ENCODE data around the gene GABRG3.

DNA sequence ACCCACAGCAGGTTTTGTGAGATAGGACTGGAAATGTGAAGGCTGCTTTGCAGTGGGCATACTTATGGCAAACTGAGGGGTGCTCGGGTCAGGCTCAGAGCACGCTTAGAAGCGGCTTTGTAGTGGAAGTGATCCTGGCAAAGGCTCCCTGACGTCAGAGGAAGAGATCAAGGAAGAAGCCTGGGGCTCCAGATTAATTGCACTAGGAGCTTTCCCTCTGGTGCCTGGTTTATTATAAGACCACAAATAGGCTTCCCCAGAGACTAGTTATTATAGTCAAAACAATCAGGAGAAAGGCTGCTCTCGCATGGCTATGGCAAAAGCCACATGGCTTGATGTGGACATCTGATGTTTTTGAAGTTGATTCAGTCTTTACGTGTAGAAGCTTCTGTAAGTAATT, 515.1 kb downstream of the GABRG3 start:
- TF ChIP-seq POLR2AphosphoS5 (IDR thresholded peaks at IDR 0.05; ENCODE audit: low read depth, low read length) (no peak), POLR2A (IDR thresholded peaks at IDR 0.05; ENCODE audit: borderline replicate concordance, extremely low read depth, insufficient read depth, insufficient read length) (no peak), EGR1 (IDR thresholded peaks at IDR 0.05; ENCODE audit: low read depth) (no peak)
- TF ChIP-seq, protein P1, sequence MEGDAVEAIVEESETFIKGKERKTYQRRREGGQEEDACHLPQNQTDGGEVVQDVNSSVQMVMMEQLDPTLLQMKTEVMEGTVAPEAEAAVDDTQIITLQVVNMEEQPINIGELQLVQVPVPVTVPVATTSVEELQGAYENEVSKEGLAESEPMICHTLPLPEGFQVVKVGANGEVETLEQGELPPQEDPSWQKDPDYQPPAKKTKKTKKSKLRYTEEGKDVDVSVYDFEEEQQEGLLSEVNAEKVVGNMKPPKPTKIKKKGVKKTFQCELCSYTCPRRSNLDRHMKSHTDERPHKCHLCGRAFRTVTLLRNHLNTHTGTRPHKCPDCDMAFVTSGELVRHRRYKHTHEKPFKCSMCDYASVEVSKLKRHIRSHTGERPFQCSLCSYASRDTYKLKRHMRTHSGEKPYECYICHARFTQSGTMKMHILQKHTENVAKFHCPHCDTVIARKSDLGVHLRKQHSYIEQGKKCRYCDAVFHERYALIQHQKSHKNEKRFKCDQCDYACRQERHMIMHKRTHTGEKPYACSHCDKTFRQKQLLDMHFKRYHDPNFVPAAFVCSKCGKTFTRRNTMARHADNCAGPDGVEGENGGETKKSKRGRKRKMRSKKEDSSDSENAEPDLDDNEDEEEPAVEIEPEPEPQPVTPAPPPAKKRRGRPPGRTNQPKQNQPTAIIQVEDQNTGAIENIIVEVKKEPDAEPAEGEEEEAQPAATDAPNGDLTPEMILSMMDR (IDR thresholded peaks at IDR 0.05 in 2 of 3, conservative IDR thresholded peaks at IDR 0.05 in 1 of 3; ENCODE audit: borderline replicate concordance in 1 of 3, insufficient read depth in 1 of 3, low read depth in 2 of 3, low read length in 2 of 3): no peak

Data from HCT116 (cell line).